Stimulated activated CD8-positive, alpha-beta memory T cell treated with anti-CD3 and anti-CD28 coated beads, Interleukin-15, amount 100 ng/mL, for 24 hours (primary cell): ENCODE measurements around the gene GIGYF2.
A peak's percentile ranks its signal among the peaks of the same experiment; 100 is the strongest.
"Not testable (repeated sequence)": the region's sequence is repeated elsewhere in the genome, so short reads cannot be mapped to it uniquely, and the experiment has no call there.

Experiments used
- DNase-seq: peaks from one replicate; pipeline ENCODE4 v3.0.0-alpha.2; 2020; ENCODE audit warnings: low read depth

The GIGYF2 gene

GRCh38 chr2:232810444-232810843, 113.3 kb downstream of the GIGYF2 start:
- DNase-seq = no peak

DNA sequence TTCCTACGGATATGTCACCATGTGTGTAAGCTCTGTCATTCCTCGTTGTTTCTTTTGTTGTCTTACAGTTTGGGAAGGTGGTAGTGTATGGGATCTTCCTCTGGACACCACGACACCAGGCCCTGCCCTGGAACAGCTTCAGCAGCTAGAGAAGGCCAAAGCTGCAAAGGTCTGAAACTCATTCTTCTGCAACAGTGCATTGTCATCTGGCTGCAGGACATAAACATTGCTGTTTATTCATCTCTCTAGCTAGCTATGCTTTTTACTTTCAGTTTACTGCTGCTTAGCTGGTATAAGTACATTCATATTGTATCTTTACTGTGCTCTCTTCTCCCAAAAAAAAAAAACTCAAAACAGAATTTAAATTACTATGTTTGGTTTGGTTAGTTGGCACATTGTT, 118.4 kb downstream of the GIGYF2 start:
- no peak for DNase-seq

GRCh38 chr2:232816657-232817056, 119.5 kb downstream of the GIGYF2 start:
- DNase-seq = no peak

GRCh38 chr2:232817756-232818155, 120.6 kb downstream of the GIGYF2 start:
- no peak for DNase-seq

DNA sequence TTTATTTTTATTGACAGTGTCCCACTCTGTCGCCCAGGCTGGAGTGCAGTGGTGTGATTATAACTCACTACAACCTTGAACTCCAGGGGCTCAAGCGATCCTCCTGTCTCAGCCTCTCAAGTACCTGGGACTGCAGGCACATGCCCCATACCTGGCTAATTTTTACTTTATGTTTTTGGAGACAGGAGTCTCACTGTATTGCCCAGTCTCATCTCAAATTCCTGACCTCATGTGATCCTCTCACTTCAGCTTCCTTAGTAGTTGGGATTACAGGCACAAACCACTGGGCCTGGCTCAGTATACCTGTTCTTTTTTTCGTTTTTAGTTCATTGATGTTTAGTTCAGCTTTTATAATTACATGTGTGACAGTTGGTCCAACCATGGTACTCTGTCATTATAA, 132.9 kb downstream of the GIGYF2 start:
- DNase-seq = no peak

DNA sequence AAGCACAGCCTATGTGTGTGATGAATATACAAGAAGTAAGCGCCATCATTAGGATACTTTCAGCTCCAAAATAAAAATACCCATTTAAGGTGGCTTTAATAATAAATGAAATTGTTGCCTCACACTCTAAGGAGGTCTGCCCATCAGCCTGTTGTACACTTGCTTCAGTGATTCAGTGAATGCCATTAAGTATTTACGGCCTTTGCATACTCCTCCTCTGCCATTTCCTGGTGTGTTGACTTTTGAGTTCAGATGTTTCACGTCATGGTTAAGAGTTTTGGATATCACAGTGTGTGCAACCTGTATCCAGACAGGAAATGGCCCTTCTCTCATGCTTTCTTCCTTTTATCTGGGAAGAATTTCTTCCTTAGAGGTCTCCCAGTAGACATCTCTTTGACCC, 134.4 kb downstream of the GIGYF2 start:
- no peak for DNase-seq

- no peak for DNase-seq
Observed at GRCh38 chr2:232833830-232834229, 136.7 kb downstream of the GIGYF2 start.

DNA sequence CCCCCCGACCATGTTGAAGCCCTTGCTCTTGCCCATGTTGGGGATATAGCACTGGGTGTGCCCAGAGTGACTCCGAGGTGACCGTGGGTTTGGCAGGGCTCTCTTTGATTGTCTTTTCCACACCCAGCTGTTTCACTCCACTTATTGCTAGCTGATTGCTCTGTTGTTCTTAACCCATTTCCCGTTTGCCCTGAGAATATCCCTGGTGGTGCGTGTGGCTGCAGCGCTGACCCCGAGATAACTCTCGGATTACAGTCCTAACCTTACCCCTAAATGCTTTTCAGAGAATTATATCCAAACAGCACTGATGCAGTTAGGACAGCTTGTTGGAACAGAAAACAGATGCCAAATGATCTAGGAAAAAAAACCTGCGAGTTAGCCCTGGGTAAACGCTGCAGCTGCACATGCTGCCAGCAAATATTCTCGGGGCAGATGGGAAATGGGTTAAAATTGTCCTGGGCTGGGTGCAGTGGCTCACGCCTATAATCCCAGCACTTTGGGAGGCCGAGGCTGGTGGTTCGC, 138.6 kb downstream of the GIGYF2 start:
- DNase-seq = no peak

- no peak for DNase-seq
Observed at GRCh38 chr2:232836934-232837333, 139.8 kb downstream of the GIGYF2 start.

DNA sequence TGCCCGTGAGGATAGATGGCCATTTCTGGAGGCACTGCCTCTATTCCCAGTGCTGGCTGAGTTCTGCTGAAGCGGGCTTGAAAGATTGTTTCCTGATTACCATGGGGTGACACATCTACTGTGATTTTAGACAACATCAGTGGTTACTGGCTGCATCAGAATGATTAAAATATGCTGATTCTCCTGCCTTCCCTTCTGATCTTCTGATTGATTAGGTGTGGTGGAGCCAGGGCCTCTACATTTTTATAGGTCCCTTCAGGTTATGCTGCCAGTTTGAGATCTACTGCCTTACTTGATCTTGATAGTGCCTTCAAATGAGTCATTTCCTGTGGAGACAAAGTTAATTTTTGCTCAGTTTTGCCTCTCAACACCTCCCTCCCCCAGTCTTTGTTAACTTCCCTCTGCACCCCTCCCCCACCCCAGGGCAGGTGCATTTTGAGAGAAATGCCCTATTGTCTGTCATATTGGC, 141.3 kb downstream of the GIGYF2 start:
- DNase-seq = peak; percentile 5

GRCh38 chr2:232839411-232840079, 142.4 kb downstream of the GIGYF2 start:
- no peak for DNase-seq

DNA sequence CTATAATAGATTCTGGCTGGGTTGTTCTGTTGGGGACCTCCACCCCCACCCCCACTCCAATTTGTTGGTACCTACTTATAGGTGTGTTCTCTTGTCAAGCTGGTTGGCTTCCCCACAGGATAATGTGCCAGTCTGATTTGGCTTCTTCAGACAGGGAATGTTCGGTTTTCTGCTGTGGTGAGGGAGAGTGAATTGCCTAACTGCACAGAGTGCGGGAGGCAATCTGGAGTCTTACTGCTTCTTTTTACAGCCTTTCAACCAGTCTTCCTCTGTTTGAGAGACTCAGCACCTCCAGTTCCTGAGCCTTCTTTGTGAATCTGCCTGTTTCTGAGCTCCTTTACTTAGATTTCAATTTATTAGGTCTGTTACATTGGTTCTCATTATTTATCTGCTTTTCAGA, 145.6 kb downstream of the GIGYF2 start:
- DNase-seq = no peak

- no peak for DNase-seq
Observed at GRCh38 chr2:232843834-232844233, 146.7 kb downstream of the GIGYF2 start.

DNA sequence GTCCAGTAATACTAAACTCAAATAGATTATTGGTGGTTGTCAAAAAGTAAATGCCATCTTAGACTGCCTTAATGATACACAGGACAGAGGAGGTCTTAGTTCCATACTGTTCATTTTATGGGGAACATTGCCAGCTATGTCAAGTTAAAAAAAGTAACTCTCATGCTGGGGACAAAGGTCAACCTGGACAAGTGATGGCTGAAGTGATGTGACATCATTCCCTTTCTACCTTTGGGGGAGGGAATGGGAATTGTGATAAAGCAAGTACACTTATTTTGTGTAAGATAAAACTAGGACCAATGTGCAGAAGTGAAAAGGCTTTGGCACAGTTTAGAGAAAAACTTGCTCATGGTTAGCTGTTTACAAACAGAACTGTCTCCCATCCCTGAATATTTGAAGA, 148.9 kb downstream of the GIGYF2 start:
- DNase-seq = no peak

DNA sequence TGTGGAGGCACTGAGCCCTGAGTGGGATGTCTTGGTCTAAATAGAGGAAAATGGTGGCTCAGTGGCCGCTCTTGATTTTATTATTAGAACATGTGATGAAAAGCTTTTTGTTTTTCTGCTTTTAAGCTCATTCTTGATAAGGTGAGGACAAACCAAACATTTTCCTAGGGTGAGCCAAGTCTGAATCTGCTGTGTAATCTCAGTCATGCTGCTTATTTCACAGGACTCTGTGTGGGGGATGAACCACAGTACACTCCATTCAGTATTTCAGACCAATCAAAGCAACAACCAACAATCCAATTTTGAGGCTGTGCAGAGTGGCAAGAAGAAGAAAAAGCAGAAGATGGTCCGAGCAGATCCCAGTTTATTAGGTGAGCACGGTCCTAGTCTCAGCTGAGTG, 152.9 kb downstream of the GIGYF2 start:
- no peak for DNase-seq

DNA sequence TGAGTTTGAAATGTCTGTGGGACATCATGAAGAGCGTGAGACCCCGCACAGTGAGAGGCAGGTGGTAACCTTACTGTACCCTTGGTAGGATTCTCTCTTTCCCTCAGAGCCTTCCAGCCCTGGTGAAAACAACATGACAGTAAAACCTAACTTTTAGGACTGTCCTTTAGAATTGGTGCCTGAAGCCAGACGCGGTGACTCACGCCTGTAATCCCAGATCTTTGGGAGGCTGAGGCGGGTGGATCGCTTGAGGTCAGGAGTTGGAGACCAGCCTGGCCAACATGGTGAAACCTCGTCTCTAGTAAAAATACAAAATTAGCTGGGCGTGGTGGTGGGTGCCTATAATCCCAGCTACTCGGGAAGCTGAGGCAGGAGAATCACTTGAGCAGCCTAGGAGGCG, 154.9 kb downstream of the GIGYF2 start:
- DNase-seq = not testable (repeated sequence)

DNA sequence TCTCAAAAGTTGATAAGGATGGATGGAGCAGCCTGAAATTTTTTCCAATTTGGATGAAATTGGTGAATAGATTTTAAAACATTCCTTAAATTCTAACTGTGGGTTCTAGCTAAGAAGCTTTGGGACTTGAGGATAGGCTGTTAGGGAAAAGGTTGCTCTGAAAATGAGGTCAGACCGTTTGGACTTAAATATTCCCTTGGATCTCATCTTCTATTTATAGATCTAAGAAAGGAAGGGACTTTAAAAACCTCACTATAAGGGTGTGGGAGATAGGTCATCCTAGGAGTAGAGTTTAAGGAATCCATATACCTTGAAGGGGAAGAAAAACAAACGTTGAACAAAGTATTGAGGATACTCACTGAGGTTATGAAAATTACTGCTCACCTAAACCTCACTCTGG, 155.5 kb downstream of the GIGYF2 start:
- DNase-seq = no peak

- DNase-seq = no peak
Observed at GRCh38 chr2:232854082-232854481, 157.0 kb downstream of the GIGYF2 start.

GRCh38 chr2:232857158-232857563, 160.0 kb downstream of the GIGYF2 start:
- no peak for DNase-seq

DNA sequence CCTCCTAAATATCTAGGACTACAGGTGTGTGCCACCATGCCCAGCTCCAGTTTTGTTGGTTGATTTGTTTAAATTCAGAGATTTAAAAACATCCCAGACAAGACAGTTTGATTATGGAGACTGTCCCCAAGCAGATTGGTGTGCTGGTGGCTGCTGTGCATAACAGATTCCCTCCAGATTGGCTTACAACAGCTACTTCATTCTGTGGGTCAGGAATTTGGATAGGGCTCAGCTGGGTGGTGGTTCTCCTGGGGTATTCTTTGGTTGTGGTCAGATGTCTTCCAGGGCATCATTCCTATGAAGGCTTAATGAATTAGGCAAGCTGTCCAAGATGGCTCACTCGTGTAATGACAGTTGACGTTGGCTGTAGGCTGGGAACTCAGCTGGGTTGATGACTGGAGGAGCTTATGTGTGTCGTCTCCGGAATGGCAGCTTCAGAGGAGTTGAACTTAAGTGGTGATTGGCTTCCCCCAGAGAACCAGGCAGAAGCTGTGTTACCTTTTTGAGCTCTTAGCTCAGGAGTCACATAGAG, 162.3 kb downstream of the GIGYF2 start:
- DNase-seq = no peak

DNA sequence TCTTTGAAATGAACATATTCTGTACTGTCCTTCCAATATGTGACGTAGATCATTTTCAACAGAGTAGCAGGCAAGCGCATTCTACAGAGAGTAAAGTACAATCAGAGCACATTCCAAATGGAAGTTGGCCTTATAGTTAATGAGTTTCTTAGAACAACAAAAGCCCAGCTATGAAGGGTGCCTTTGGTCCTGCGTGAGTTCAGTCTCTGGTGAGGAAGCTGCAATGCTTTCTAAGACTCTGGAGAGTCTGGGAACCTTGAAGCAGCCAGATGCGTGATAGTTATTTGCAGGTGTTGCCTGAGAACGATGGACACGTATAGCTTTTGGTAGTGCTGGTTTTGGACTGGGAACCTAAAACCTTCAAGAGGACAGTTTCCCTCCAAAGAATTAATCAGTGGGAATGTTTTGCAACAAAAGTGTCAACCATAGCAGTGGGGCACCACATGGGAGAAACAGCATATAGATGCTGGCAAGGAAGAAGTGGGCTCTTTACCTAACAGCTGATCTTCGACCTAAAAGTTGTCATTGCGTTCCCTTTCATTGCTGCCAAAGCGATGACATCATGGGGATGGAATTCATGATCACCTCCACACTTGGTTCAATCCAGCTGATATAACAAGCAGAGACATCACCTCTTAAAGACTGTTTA, 163.6 kb downstream of the GIGYF2 start:
- no peak for DNase-seq

DNA sequence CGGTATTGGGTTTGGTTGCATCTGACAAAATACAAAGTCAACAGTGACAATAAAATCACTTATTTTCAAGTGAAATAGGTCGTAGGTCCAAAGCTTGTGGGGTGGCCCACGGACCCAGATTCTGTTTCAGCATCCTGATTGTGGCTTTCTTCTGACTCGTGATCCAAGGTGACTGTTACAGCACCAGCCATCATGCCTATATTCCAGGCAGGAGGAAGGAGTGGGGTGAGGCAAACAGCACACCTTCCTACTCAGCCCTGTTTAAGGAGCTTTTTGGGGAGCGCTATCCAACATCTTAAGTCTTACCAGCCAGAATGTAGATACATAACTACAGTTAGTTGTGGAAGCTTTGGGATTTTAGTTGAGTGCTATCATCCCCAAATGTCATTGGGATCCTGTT, 164.2 kb downstream of the GIGYF2 start:
- DNase-seq = no peak

GRCh38 chr2:232863996-232864395, 166.9 kb downstream of the GIGYF2 start:
- no peak for DNase-seq
